HL-60 (cell line): ENCODE results near the gene NQO2.

Experiments
- DNase-seq, 2 experiments: peaks; one replicate each; pipeline ENCODE4 v3.0.0-alpha.2; 2010 to 2020; ENCODE audit warnings: low read depth in 1 of 2, low spot score in 1 of 2
- H3K27ac ChIP-seq: fragments of 250-450 bp; sonication (Bioruptor Pico); replicated peaks from 2 replicates; pipeline ENCODE4 v1.5.1; 2020; ENCODE audit warnings: mild to moderate bottlenecking, moderate library complexity
- H3K27me3 ChIP-seq: fragments of 250-450 bp; sonication (Bioruptor Pico); 2 replicates; pipeline ENCODE4 v1.5.1; 2021; ENCODE audit warnings: mild to moderate bottlenecking, moderate library complexity; ENCODE audit not compliant: insufficient read depth, poor library complexity, severe bottlenecking
- H3K4me3 ChIP-seq: replicated peaks from 2 replicates; pipeline ENCODE4 v1.5.1; 2011; ENCODE audit warnings: mild to moderate bottlenecking, control low read depth, low read length; ENCODE audit not compliant: insufficient read depth
- CTCF ChIP-seq: IDR thresholded peaks from one replicate; pipeline ENCODE4 v1.5.1; 2011; ENCODE audit warnings: low read length, control low read depth, inconsistent platforms; ENCODE audit not compliant: insufficient read depth
- GABPA ChIP-seq: IDR thresholded peaks from 2 replicates; pipeline ENCODE4 v1.6.1; 2012; ENCODE audit warnings: low read depth
- POLR2AphosphoS5 ChIP-seq: IDR thresholded peaks from 2 replicates; pipeline ENCODE4 v1.6.1; 2012; ENCODE audit warnings: low read depth
- REST ChIP-seq: IDR thresholded peaks from 2 replicates; pipeline ENCODE4 v1.6.1; 2012; ENCODE audit warnings: low read depth; ENCODE audit not compliant: insufficient replicate concordance
- SPI1 ChIP-seq: IDR thresholded peaks from 2 replicates; pipeline ENCODE4 v1.6.1; 2012; ENCODE audit warnings: low read depth, mild to moderate bottlenecking, borderline replicate concordance

Gene NQO2

DNA sequence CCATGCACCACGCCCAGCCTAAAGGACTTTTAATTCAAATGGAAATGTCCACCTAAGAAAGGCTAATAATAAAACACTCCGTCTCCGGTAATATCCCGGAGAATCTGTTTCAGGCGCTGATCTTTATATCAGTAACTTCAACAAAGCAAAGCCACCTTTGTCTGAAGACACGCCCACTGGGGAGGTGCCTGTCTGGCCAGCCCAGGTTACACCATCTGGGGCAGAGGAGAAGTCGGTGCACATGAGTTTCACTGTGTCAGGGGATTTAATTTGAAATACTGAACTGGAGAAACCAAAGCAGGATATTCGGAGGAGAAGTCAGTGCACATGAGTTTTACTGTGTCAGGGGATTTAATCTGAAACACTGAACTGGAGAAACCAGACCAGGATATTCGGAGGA is 37.7 kb upstream of the NQO2 start:
- no peak overlapping the region for H3K27ac ChIP-seq
- no peak for DNase-seq
- TF ChIP-seq GABPA (no peak), REST (no peak), CTCF (no peak), POLR2AphosphoS5 (no peak), SPI1 (no peak)
- H3K4me3 ChIP-seq: no peak overlapping the region
- no peaks in the 10 kb centered on the region for H3K27me3 ChIP-seq

DNA sequence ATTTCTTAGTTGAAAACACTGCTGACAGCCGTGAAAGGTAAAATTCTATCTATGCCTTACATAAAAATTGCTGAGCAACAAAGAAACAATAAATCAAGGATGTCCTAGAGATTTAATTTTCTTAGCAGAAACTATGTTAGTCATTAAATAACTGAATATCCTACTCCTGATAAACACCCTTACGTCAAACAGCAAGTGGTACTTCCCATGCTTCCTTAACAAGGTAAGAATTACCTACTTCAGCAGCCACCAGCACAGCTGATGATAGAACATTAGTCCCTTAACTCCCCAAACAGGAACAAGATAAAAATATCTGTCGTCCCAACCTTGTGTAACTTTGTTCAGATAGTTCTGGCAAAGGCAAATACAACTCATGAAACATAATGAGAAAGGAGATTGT is 37.1 kb upstream of the NQO2 start:
- TF ChIP-seq SPI1: no peak
- no peak for TF ChIP-seq GABPA
- no peak for TF ChIP-seq CTCF
- TF ChIP-seq POLR2AphosphoS5: no peak
- no peak for TF ChIP-seq REST
- H3K27ac ChIP-seq: no peak overlapping the region
- no peak for DNase-seq
- no peak overlapping the region for H3K4me3 ChIP-seq
- no peaks in the 10 kb centered on the region for H3K27me3 ChIP-seq

- Histone ChIP-seq H3K4me3 (no peak overlapping the region), H3K27me3 (no peaks in the 10 kb centered on the region), H3K27ac (no peak overlapping the region)
- no peak for DNase-seq
- TF ChIP-seq GABPA (no peak), CTCF (no peak), POLR2AphosphoS5 (no peak), REST (no peak), SPI1 (no peak)
Measured at GRCh38 chr6:2963756-2964155, 35.9 kb upstream of the NQO2 start.
